GM18502 (cell line): Measurements from ENCODE around the gene RPTOR.
"Not testable (repeated sequence)": the region's sequence is repeated elsewhere in the genome, so short reads cannot be mapped to it uniquely, and the experiment has no call there.

Source experiments
- ATAC-seq: cut with Tn5 transposase; IDR thresholded peaks from one replicate; pipeline ENCODE4 v1.9.1; 2021; ENCODE audit warnings: mild to moderate bottlenecking; ENCODE audit not compliant: unreplicated experiment, poor library complexity

The RPTOR gene

DNA sequence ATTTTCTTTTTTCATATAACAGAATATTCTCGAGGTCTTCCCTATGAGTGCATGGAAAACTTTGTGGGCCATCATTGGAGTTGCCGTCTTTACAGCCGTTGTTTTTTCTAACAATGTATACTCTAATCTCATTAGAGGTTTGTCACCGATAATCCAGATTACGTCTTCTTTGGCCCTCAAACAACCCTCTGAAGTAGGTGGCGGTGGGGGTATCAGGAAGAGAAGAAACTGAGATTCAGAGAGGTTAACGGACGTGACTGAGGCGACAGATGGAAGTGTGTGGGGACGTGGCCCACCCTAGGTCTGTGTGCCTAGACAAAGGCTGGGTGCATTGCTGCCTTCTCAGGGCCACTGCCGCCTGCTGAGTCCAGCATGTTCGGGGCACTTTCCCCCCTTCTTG, 63.7 kb downstream of the RPTOR start:
- ATAC-seq: no peak

DNA sequence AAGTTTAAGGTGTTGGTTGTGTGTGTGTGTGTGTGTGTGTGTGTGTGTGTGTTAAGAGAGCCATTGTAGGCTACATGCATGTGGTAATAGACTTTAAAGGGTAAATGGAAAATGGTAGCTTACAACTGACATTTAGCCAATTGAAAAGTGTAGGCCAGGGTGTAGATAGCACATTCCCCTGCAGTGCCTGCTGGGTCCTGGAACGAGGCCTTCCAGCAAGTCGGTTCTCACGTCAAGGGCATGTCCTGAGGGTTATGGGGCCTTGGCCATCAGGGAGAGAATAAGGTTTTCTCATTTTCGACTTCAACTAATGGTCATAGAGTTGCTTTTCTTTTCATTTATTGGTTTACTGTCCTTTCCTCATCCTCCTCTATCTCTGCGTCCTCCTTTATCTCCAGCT, 65.1 kb downstream of the RPTOR start:
- no peak for ATAC-seq

DNA sequence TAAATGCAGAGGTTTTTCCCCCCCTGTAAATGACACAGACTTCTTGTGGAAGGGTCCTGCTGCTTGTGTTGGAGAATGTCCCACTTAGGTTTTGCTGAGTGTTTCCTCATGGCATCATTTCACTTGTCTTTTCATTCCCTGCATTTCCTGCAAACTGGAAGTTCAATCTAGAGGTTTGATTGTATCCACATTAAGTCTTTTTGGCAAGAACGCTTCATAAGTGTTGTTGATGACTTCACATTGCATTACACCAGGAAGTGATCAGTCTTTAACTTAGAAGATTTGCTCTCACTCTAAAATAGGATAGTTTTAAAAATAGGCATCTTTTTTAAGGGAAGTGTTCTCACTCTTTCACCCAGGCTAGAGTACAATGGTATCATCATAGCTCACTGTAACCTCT, 67.2 kb downstream of the RPTOR start:
- no peak for ATAC-seq

DNA sequence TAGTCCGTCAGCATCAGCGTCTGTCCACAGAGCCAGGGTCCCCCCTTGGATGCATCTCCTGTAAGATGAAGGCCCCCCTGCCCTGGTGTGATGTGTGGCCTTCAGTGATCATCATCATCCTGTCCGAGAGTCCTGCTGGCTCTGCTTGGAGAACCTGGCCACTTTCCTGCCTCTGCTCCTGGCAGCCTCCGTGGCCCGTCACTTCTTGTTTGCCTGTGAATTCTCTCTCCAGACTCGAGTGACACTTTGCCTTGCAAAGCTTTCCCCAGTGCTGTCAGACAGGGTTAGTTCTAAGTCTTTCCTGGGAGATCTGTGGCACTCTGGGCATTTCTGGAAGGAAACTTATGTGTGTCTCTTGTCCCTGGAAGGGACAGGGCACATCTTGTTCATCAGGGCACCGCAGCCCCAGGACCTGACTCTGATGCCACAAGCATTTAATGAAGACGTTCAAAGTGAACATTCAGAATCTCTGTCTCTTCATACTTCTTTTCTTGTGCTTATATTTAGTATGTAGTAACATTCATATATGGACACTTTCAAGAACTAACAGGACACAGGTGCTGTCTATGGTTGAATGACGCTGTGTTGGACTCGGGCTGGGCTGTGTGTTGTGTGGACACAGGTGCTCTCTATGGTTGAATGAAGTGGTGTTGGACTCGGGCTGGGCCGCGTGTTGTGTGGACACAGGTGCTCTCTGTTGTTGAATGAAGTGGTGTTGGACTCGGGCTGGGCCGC, 68.5 kb downstream of the RPTOR start:
- ATAC-seq: no peak

DNA sequence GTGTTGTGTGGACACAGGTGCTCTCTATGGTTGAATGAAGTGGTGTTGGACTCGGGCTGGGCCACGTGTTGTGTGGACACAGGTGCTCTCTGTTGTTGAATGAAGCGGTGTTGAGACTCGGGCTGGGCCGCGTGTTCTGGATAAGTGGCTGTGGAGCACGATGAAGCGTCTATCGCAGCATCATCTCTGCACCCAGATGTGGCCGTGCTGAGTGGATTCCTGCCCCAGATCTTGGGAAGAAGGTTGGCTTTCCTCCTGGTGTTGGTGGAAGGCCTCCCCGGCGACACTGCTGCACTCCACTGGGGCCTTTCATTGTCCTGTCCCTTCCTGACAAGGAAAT, 69.1 kb downstream of the RPTOR start:
- ATAC-seq: no peak

DNA sequence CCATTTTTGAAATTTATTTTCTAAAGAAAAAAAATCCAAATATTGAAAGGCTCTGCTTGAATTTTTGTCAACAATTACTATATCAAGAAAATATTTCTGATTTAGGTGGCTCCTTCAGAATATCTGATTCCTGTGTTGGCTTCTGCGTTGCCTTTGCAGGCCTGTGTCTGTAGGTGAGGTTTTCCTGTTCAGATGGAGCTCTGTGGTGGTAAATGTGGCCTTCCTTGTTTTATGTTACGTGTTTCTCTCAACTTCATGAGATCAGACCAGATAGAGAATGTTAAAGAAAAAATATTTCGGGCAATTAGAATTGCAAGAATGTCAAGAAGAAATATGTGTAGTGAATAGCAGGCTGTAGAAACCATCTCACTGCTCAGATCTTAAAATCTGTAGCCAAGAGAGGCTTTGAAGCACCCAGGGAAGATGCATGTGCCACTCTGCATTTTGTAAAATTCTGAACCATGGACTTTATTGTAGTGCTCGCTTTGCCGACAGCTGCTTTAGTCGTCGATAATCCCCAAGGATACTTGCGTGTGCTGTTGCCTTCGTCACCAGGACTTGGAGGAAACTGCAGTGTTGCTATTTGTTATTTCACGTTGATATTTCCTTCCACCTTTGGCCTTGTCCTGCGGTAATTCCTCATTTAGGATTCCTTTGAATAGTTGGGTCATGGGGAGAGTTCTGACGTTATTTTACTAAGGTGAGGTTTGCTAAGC, 69.9 kb downstream of the RPTOR start:
- no peak for ATAC-seq

DNA sequence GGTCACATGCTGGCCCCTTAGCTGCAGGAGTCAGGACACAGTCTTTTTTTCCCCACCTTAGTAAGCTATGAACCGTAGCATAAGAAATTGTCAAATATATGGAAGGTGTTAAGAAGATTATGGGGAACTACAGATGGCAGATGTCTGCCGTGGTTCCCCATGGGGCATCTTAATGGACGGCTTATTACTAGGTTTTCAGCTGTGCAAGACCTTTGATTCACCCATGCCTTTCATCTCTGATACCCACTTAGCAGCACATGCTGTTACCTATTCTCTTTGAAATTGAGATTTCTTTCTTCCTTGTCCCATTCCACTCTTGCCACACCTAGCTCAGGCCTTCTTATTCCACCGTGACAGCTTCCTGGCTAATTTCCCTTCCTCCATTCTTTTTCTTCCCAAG, 70.7 kb downstream of the RPTOR start:
- ATAC-seq: no peak

DNA sequence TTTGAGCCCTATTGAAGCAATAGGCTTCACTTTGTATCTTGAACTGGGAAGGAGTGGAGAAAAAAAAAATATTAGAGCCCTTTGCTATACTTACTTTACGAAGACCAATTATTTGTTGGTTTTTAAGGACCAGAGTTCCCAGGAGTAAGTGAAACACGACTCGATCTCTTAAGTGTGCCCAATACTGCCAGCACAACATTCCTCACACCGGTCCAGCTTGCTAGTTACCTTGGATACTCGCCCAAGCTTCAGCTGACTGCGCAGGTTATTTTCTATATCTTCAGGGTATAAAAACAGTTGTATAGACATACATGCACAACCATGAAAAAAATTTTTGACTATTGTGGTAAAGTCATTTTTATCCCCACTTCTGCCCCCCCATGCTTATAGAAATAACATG, 72.1 kb downstream of the RPTOR start:
- ATAC-seq: no peak

DNA sequence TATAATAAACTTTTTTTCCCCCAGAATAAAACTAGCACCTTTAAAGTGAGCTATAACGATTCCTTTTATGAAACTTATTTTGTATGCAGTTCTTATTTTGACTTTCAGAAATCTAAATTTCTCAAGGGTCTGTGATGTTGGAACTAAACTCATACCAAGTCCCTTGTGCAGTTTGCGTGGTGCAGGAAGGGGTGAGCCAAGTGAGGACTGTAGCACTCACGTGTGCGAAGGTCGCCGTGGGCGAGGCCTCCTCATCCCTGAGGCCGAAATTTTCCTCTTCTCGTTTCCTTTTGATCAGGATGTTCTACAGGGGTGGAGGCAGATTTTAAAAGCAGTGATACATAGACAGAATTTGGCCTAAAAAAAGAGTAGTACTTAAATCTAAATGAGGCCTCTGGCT, 73.7 kb downstream of the RPTOR start:
- no peak for ATAC-seq

DNA sequence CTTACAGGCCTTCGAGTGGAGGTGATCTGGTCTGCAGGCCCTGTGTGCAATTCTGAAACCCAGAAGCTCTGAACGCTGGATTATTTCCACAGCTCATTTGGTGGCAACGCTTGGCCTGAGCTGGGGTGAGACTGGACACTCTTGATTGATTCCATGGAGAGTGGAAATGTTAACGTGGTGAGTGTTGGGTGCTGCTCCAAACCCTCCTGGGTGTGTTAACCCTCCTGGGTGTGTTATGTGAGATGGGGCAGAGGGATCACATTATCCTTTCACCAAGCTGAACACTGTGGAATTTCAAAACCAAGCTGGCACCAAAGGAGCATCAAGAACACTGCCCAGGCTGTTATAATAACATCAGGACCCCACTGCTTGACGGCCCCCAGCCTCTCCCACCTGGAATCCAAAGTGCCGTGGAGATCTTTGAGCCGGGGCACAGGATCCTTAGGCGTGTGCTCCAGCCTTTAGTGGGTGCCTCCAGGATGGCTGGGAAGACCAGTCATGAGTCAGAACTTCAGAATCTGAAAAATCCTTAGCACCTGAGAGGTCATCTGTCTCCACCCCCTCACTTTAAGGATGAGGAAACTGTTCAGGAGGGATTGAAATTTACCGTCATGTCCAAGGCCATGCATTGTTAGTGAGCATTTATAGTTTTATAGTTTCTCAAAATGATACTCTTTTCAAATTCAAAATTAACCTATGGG, 75.0 kb downstream of the RPTOR start:
- no peak for ATAC-seq

DNA sequence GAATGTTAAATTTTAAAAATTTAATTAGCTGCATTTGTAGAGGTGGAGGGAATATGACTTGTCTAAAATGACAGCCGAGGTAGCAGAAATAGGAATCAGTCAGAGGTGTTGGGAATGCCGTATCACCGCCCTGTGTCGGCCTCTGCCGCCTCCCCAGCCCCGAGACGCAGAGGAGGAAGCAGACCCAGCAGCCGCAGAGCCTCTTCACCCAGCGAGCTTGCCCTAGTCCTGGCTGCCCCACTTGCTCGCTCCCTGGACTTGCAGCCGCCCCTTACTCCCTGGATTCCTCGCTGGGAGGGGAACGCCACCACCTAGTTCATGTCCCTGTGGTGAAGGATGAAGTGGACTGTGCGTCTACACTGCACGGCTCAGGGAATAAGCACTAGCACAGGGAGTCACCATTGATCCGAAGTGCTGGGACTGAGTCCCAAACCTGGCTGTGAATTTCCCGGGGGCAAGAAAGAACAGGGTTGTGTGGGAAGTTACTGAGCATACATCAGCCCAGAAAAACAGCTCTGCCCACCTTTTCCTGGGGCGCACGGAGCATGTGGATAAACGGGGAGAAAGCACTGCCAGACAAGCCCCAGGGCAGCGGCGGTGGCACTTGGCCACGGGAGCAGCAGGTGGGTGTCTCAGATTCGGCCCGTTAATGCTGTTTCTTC, 76.8 kb downstream of the RPTOR start:
- no peak for ATAC-seq

DNA sequence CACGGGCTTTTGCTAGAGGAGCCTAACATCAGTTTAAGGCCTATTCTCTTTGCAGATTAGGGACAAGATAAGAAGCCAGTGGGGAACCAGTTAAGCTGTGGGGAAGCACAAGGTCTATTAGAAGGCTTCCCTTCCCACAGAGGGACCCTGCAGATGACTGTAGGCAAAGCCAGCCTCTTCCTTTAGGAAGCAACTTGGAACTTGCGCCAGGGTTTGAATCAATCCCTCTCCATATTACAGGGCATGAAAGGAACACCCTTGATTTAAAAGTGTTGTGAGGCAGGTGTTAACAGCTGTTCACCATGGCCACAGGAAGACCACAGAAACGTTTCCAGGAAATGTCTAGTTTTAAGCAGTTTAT, 77.3 kb downstream of the RPTOR start:
- no peak for ATAC-seq

DNA sequence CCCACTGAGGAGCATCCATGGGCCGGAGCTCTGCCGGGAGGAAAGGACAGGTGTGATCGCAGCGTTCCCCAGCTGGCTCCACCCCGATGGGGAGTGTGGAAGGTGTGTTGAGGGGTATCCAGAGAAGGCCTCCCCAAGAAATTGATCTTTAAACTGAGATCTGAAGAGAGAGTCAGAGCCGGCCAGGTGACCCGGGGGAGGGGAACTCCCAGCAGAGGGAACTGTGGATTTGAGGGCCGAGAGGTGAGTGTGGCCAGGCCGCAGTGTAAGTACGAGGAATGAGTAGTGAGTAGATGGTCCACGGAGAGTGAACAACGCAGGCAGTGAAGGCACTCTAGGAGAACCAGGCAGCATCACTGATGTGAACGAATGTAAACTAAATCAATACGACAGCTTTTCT, 80.2 kb downstream of the RPTOR start:
- no peak for ATAC-seq

DNA sequence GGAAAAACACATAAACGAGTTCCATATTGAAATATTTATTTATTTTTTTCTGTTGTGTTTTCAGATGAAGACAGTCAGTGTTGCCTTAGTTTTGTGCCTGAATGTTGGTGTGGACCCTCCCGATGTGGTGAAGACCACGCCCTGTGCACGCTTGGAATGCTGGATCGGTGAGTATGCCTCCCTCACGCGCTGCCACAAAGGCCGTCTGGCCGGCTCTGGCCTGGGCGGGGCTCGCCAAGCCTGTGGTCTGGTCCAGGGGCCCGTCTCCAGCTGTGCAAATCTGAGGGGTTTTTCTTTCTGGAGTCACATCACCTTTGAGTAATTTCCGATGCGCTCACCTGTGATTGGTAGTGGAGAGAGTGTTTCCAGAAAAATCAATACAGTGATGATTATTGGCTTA, 81.0 kb downstream of the RPTOR start:
- ATAC-seq: no peak

DNA sequence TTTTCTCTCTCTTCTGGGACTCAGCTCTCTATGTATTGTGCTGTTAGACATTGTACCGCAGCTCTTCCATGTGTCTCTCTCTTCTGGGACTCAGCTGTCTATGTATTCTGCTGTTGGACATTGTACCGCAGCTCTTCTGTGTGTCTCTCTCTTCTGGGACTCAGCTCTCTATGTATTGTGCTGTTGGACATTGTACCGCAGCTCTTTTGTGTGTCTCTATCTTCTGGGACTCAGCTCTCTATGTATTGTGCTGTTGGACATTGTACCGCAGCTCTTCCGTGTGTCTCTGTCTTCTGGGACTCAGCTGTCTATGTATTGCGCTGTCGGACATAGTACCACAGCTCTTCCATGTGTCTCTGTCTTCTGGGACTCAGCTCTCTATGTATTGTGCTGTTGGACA, 84.2 kb downstream of the RPTOR start:
- not testable (repeated sequence) for ATAC-seq

DNA sequence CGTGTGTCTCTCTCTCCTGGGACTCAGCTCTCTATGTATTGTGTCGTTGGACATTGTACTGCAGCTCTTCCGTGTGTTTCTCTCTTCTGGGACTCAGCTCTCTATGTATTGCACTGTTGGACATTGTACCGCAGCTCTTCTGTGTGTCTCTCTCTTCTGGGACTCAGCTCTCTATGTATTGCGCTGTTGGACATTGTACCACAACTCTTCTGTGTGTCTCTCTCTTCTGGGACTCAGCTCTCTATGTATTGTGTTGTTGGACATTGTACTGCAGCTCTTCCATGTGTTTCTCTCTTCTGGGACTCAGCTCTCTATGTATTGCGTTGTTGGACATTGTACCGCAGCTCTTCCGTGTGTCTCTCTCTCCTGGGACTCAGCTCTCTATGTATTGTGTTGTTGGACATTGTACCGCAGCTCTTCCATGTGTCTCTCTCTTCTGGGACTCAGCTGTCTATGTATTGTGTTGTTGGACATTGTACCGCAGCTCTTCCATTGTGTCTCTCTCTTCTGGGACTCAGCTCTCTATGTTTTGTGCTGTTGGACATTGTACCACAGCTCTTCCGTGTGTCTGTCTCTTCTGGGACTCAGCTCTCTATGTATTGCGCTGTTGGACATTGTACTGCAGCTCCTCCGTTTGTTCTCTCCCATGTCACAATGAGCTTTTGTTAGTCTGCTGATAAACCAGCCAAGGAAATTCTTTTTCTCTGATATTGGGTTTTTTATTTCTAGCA, 84.8 kb downstream of the RPTOR start:
- ATAC-seq: no peak

DNA sequence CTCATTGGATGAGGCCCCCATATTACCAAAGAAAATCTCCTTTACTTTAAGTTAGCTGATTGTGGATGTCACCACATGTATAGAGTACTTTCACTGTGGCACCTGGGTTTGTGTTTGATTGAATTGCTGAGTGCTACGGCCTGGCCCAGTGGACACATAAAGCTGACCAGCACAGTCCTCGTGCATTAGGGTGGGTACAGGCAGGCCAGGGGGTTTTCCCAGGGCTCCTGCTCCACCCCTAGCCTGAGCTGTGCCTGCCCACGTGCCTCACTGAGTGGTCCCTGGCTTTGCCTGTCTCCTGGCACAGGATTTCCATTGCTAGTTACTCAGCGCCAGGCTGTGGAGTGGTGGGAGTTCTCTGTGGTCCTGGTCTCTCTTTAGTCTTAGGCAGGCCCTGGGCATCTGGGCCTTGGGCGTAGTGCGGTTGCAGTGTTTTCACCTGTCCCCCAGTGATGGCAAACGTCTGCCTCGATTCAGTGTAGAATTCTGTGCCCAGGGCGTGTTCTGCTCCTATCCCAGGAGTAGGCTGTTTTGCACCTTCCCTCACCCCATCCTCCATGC, 86.0 kb downstream of the RPTOR start:
- ATAC-seq: no peak

DNA sequence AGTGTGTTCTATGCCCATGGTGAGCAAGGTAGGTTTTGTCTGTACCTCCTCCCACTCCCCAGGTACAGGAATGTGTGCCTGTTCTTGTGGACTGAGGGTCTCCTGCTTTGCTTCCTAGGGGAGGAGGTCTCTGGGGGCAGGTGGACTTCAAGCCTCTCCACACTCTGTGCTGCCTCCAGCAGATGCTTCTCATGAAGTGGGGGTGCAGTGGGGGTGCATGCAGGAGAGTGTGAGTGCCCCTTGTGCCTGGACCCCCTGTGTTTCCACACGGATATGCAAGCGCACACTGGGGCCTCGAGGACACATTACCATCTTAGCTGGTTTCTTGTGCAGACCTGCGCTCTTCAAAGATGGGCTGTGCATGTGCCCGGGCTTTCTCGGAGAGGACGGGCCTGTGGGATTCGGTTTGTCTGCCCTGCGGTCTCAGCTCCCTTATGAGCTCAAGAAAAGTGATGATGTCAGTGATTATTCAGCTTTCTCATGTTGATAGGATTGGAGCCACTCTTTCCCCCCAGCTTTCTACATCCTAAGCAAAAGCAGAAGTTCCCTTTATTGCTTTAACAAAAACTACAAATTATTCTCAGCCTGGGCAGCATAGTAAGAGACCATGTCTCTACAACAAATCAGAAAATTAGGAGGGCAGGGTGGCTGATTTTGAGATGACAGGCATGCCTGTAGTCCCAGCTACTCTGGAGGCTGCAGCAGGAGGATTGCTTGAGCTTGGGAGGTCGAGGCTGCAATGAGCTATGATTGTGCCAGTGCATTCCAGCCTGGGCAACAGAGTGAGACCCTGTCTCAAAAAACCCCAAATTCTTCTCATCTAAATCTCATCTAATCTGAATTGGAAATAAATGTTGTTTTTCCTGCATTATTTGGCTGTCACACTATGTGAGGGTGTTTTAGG, 86.8 kb downstream of the RPTOR start:
- no peak for ATAC-seq

DNA sequence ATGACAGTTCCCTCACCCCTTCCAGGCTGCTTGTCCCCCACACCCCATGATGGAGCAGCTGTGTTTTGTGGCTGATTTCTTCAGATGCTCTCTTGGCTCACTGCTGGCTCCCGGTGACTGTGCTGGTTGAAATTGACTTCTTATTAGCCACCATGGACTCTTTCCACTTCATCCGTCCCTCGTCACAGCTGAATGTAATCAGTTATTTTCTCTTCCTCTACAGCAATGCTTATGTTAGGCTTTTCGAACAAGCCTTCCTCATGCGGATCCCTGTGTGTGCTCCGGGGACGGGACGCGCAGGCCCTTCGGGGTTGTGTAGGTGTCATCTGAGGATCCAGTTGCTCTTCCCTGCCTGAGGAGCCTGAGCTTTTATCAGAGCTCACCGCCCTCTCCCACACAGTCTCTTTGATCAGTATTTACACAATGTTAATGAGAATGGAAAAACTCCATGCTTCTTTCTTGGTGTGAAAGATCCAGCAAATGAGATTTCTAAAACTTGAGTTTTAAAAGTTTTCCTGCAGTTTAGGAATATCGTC, 87.5 kb downstream of the RPTOR start:
- ATAC-seq: no peak
